NCI-H1092 (cell line): ENCODE measurements around the gene PARP9.

Source experiments
- DNase-seq: peaks from one replicate; lab custom pipeline; 2025; lab: John Stamatoyannopoulos, UW

Gene PARP9

GRCh38 chr3:122484985-122485384 is 79.1 kb downstream of the PARP9 start:
- no peak for DNase-seq

- DNase-seq = no peak
Observed at GRCh38 chr3:122481390-122481789, 82.7 kb downstream of the PARP9 start.
